Gastrocnemius medialis (tissue), 4 donors: ENCODE measurements around the gene MRPL11.

Experiments
- POLR2A ChIP-seq, 2 donors: fragments of 450-650 bp; IDR thresholded peaks; one replicate each; pipeline ENCODE4 v1.6.1; 2017; ENCODE audit warnings: antibody characterized with exemption in 2 of 2, mild to moderate bottlenecking in 2 of 2, moderate library complexity in 2 of 2
- TF ChIP-seq, protein P1 (sequence below), 5 experiments: fragments of 450-650 bp in 3 of 5; fragments of 200-600 bp in 2 of 5; sonication (generic) in 2 of 5; IDR thresholded peaks in 4 of 5; conservative IDR thresholded peaks in 1 of 5; 1 replicate in 4 of 5; 2 replicates in 1 of 5; pipeline ENCODE4 v1.5.1; 2016 to 2019; ENCODE audit warnings: antibody characterized with exemption in 5 of 5, mild to moderate bottlenecking in 3 of 5, moderate library complexity in 3 of 5

DNA sequence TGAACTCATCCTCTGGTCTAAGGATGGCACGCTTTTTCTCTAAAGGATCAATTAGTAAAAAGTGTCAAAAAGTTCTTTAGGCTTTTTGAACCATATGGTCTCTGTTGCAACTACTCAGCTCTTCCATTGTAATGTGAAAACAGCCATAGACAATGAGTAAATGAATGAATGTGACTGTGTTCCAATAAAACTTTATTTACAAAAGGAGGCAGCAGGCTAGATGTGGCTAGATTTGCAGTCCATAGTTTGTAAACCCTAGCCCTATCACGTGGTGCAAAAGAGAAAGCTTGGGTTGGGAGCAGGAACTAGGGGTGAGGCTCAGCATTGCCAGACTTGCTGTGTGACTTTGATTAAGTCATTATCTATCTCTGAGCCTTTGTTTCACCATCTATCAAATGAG lies 23.2 kb downstream of the MRPL11 start:
- TF ChIP-seq, protein P1, sequence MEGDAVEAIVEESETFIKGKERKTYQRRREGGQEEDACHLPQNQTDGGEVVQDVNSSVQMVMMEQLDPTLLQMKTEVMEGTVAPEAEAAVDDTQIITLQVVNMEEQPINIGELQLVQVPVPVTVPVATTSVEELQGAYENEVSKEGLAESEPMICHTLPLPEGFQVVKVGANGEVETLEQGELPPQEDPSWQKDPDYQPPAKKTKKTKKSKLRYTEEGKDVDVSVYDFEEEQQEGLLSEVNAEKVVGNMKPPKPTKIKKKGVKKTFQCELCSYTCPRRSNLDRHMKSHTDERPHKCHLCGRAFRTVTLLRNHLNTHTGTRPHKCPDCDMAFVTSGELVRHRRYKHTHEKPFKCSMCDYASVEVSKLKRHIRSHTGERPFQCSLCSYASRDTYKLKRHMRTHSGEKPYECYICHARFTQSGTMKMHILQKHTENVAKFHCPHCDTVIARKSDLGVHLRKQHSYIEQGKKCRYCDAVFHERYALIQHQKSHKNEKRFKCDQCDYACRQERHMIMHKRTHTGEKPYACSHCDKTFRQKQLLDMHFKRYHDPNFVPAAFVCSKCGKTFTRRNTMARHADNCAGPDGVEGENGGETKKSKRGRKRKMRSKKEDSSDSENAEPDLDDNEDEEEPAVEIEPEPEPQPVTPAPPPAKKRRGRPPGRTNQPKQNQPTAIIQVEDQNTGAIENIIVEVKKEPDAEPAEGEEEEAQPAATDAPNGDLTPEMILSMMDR (IDR thresholded peaks at IDR 0.05 in 4 of 5, conservative IDR thresholded peaks at IDR 0.05 in 1 of 5) = no peak
- no peak for TF ChIP-seq POLR2A (IDR thresholded peaks at IDR 0.05)
